ENCODE data around the gene CALB2.

DNA sequence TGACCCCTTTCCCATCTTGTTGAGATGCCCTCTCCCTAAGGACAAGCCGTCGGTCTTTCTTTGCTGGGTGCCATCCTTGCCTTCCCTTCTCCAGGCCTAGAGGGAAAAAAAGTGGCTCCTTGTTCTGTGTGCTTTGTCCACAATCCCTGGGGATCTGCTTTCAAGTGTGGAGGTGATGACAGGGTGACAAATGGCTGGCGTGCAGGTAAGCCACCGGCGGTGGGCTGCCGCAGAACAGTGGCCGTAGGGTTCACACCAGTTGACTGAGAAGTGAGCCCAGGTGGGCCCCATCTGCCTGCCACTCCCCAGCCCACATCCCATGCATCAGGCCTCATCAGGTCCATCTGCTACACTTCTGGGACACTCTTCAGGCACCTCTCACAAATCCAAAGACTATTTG, 11.4 kb upstream of the CALB2 start:
- no peak for TF ChIP-seq CTCF (conservative IDR thresholded peaks at IDR 0.05; ENCODE audit: low read depth, low read length)
- no peak for TF ChIP-seq EZH2 (IDR thresholded peaks at IDR 0.05; ENCODE audit: borderline replicate concordance, low read depth, low read length, poor library complexity, severe bottlenecking)

All from A673 (cell line).